ENCODE measurements around the gene SCRT2. TPM values are rescaled to one million over a fixed set of nuclear protein-coding genes. Genes with fewer than 3 reads are reported as not detected.

Gene SCRT2
- total RNA-seq, 1 donor from 2014 or later: not detected

- no peak for DNase-seq
Observed at GRCh38 chr20:634148-634925, 41.3 kb downstream of the SCRT2 start.

DNA sequence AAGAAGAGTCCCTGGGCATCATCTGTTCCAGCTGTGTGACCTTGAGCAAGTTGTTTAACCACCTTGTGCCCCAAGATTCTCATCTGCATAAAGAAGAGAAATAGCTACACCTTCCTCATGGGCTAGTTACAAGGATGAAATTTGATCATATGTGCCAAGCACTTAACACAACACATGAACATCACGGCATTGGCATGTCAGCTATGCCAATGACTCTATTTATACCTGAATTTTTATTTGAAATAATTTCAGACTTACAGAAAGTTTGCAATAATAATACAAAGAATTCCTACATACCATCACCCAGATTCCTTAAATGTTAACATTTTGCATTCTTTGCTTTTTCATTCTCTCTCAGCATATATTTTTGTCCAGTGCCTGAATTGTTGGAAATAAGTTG, 44.5 kb downstream of the SCRT2 start:
- no peak for DNase-seq

DNA sequence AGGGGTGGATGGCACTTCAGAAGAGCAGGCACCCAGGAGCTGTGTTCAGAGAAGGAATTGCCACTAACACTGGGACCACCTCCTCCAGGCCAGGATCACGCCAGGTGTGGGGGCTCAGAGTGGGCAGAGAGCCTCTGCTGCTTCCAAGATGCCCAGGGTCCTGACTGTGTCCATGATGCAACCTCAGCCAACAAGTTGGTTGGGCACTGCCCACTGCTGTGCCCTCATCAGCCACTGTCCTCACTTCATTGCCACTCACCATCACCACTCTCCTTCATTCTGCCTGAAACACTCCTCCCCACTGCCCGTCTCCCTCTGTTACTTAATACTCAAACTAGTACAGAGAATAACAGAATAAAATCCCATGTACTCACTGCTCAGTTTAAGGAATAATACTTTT, 49.0 kb downstream of the SCRT2 start:
- no peak for DNase-seq

DNA sequence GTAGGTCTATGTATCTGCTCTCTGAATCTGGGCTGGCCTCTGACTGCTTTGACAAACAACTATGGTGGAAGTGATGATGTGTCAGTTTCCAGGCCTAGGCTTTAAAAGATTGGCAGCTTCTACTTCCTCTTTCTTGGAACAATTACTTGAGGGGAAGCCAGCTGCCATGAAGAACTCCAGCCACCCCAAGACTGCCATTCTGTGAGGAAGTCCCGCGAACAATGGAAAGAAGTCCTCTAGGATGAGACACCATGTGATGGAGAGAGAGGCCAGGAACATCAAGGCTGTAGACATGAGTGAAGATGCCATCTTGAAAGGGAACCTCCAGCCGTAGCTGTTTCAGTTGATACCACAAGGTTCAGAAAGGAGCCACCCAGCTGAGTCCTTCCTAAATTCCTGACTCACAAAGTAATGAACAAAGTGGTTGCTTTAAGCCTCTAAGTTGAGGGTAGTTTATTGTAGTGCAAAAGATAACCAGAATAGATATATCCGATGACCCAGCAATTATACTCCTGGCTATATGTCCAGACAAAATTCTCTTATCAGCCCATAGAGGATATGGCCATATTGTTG, 50.2 kb downstream of the SCRT2 start:
- DNase-seq: no peak

GRCh38 chr20:623704-624103, 51.9 kb downstream of the SCRT2 start:
- no peak for DNase-seq

- DNase-seq: no peak
Observed at GRCh38 chr20:623021-623420, 52.6 kb downstream of the SCRT2 start.

GRCh38 chr20:622161-622560, 53.4 kb downstream of the SCRT2 start:
- DNase-seq: no peak

DNA sequence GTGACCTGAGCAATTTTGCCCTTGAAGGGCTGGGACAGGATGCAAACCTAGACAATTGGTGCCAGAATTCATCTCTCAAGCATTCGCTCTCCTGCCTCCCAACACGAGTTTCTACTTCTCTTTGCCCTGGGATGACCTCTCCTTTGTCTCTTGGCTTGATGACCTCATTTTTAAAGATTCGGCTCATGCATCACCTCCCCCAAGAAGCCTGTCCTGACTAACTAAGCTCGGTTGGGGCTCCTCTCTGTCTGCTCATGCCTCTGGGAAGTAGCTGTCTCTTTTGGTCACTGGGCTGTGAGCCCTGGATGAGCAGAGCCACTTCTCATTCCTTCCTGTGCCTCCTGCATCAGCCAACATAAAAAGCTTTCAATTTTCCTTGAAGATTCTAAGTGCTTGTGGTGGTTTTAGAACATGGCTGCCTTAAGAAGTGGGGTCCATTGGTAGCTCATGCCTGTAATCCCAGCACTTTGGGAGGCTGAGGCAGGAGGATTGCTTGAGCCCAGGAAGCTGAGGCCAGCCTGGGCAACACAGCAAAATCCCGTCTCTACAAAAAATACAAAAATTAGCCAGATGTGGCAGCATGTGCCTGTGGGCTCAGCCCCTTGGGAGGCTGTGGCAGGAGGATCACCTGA, 54.4 kb downstream of the SCRT2 start:
- no peak for DNase-seq

DNA sequence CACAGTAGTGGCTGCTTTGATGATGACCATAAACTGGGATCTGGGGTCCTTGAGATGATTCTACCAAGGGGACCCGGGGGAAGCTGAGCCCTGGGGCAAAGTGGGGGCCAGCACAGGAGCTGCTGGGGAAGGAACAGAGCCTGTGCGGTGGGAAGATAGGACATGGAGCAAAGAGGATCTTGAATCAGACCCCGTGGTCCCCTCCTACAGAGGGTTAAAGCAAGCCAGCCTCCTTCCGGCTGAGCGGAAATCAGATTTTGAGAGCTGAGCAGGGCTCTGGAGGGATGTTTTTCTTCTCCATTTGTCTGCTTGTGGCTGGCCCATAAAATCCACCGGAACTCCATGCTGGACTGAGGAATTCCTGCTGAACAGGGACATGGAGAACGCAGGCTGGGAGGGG, 55.4 kb downstream of the SCRT2 start:
- no peak for DNase-seq

- no peak for DNase-seq
Observed at GRCh38 chr20:618980-619379, 56.6 kb downstream of the SCRT2 start.

- no peak for DNase-seq
Observed at GRCh38 chr20:617934-618690, 57.5 kb downstream of the SCRT2 start.

DNA sequence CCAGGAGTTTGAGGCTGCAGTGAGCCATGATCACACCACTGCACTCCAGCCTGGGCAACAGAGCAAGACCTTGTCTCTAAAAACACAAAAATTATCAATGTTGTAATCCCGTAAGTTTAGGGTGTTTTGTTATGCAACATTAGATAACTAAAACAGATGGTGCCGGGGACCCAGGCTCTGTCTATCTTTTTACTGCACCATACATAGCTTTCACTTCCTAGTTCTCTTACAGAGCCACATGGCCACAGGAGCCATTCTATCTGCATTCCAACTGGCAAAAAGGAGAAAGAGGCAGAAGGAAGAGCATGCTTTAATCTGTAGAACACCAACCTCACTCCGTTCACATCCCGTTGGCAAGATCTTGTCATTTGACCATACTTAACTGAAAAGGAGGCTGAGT, 60.1 kb downstream of the SCRT2 start:
- no peak for DNase-seq

- no peak for DNase-seq
Observed at GRCh38 chr20:611843-612185, 63.8 kb downstream of the SCRT2 start.

Other genes with a start within 250 kb of the SCRT2 start
- 30.5 TPM for gene TBC1D20, start 213.3 kb downstream of the SCRT2 start, total RNA-seq
- gene CSNK2A1, start 132.0 kb downstream of the SCRT2 start, total RNA-seq: 203 TPM
- gene TCF15, start 65.5 kb downstream of the SCRT2 start, total RNA-seq: 4.0 TPM
- gene SRXN1, start 22.6 kb downstream of the SCRT2 start, total RNA-seq: 13.2 TPM
- 0.82 TPM for gene SLC52A3, start 92.7 kb upstream of the SCRT2 start, total RNA-seq
- gene FAM110A, start 157.9 kb upstream of the SCRT2 start, total RNA-seq: 4.9 TPM
- gene ANGPT4, start 240.5 kb upstream of the SCRT2 start, total RNA-seq: not detected